ENCODE measurements around the gene SUCLG1. TPM values are rescaled to one million over a fixed set of nuclear protein-coding genes. Genes with fewer than 3 reads are reported as not detected.

SUCLG1 gene
- total RNA-seq, 2 donors from 2014 or later: 33.6 to 41.9 TPM

DNA sequence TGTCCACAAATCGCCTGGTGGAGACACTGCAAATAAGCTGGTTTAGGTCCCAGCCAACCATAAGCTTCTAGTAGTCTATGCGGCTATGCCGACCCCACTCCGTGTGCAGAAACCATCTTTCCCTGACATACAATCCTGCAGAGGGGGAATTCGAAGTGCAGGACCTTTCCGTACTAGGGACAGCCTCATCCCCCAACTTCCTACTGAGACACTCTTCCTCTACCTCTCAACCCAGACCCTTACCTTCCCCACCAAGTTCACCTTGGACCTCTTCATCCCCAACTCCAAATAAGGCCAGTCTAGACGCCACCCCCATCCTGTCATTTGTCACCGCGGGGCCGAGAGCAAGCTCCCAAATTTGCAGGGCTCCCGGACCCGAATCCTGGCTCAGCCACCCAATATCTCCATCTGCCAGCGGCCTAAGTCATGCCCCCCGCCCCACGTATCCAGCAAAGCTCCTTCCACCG is 496 bp downstream of the SUCLG1 start:
- Histone ChIP-seq H3K4me1 (ENCODE audit: control insufficient read depth, insufficient read depth, low read length) (no peaks in the 10 kb centered on the region), H3K27ac (ENCODE audit: low read depth, low read length) (peak overlapping the region; percentile 65), H3K27me3 (ENCODE audit: control insufficient read depth, insufficient read depth, low read length, poor library complexity, severe bottlenecking) (no peaks in the 10 kb centered on the region), H3K9ac (ENCODE audit: extremely low read depth, low read length, poor library complexity, severe bottlenecking) (peak overlapping the region; percentile 67), H3K36me3 (ENCODE audit: control insufficient read depth, insufficient read depth, low read length) (no peaks in the 10 kb centered on the region), H3K9me3 (ENCODE audit: control insufficient read depth, low read length) (peaks cover 18% of the 10 kb centered on the region), H3K4me3 (ENCODE audit: low read length) (peak overlapping the region; percentile 85)
- H3K4me3 Mint-ChIP-seq: peak overlapping the region; percentile 89
- H3K27me3 Mint-ChIP-seq (ENCODE audit: insufficient read depth): no peaks in the 10 kb centered on the region
- 5 to 17% methylated on average over 7 to 16 of the region's 16 CpGs for WGBS, 2 experiments (ENCODE audit: insufficient coverage in 1 of 2, insufficient read length in 1 of 2)
- peak overlapping the region; percentile 97 for H3K27ac Mint-ChIP-seq
- no peaks in the 10 kb centered on the region for H3K9me3 Mint-ChIP-seq
- TF ChIP-seq, protein P1, sequence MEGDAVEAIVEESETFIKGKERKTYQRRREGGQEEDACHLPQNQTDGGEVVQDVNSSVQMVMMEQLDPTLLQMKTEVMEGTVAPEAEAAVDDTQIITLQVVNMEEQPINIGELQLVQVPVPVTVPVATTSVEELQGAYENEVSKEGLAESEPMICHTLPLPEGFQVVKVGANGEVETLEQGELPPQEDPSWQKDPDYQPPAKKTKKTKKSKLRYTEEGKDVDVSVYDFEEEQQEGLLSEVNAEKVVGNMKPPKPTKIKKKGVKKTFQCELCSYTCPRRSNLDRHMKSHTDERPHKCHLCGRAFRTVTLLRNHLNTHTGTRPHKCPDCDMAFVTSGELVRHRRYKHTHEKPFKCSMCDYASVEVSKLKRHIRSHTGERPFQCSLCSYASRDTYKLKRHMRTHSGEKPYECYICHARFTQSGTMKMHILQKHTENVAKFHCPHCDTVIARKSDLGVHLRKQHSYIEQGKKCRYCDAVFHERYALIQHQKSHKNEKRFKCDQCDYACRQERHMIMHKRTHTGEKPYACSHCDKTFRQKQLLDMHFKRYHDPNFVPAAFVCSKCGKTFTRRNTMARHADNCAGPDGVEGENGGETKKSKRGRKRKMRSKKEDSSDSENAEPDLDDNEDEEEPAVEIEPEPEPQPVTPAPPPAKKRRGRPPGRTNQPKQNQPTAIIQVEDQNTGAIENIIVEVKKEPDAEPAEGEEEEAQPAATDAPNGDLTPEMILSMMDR (conservative IDR thresholded peaks at IDR 0.05): no peak
- no peak for DNase-seq
- H3K36me3 Mint-ChIP-seq (ENCODE audit: low read depth): no peaks in the 10 kb centered on the region
- H3K4me1 Mint-ChIP-seq: peaks cover 38% of the 10 kb centered on the region

DNA sequence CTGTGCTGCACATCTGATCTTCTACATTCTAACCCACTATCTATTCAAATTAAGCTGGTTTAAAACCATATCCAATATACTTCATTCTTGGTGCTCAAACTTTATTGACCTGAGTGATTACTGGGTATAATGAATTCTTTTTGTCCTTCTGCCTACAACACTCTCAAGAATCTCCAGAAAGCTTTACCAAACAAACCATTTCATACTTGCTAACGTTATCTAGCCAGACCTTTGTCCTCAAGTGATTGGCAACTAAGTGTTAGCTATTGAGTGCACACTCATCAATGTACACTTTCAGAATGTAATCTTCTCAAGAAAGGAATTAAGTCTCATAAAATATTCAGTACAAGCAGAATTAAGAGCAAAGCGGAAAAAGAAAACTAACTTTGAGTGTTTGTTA is 1.4 kb downstream of the SUCLG1 start:
- Histone ChIP-seq H3K9ac (ENCODE audit: extremely low read depth, low read length, poor library complexity, severe bottlenecking) (no peak overlapping the region), H3K27ac (ENCODE audit: low read depth, low read length) (no peak overlapping the region), H3K27me3 (ENCODE audit: control insufficient read depth, insufficient read depth, low read length, poor library complexity, severe bottlenecking) (no peaks in the 10 kb centered on the region), H3K36me3 (ENCODE audit: control insufficient read depth, insufficient read depth, low read length) (no peaks in the 10 kb centered on the region), H3K4me3 (ENCODE audit: low read length) (peak overlapping the region; percentile 85), H3K4me1 (ENCODE audit: control insufficient read depth, insufficient read depth, low read length) (no peaks in the 10 kb centered on the region), H3K9me3 (ENCODE audit: control insufficient read depth, low read length) (peaks cover 18% of the 10 kb centered on the region)
- Mint-ChIP-seq H3K4me3 (peak overlapping the region; percentile 89), H3K36me3 (ENCODE audit: low read depth) (no peaks in the 10 kb centered on the region), H3K4me1 (peaks cover 34% of the 10 kb centered on the region), H3K9me3 (no peaks in the 10 kb centered on the region), H3K27me3 (ENCODE audit: insufficient read depth) (no peaks in the 10 kb centered on the region), H3K27ac (no peak overlapping the region)
- DNase-seq: no peak
- 90 to 91% methylated on average over 2 of the region's 2 CpGs for WGBS, 2 experiments (ENCODE audit: insufficient coverage in 1 of 2, insufficient read length in 1 of 2)
- TF ChIP-seq, protein P1 (conservative IDR thresholded peaks at IDR 0.05): no peak

DNA sequence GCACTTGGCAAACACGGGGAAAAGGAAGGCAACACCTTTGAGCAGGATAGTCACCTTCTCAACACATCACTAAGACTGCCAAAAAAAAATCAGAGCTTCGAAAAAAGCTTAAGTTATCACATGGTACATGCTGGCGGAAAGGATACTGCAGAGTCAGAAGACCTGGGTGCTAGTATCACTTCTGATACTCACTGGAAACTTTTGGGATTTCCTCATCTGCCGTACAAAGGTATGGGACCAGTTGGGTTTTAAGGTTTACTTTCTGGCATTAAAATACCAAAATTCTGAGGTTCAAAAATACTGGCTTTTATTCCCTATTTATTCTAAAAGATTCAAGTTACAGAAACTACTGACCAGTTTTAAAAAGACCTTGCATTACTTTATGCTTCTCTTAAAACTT is 2.9 kb downstream of the SUCLG1 start:
- Histone ChIP-seq H3K4me1 (ENCODE audit: control insufficient read depth, insufficient read depth, low read length) (no peaks in the 10 kb centered on the region), H3K9me3 (ENCODE audit: control insufficient read depth, low read length) (peaks cover 13% of the 10 kb centered on the region), H3K36me3 (ENCODE audit: control insufficient read depth, insufficient read depth, low read length) (no peaks in the 10 kb centered on the region), H3K9ac (ENCODE audit: extremely low read depth, low read length, poor library complexity, severe bottlenecking) (no peak overlapping the region), H3K27ac (ENCODE audit: low read depth, low read length) (no peak overlapping the region), H3K27me3 (ENCODE audit: control insufficient read depth, insufficient read depth, low read length, poor library complexity, severe bottlenecking) (no peaks in the 10 kb centered on the region), H3K4me3 (ENCODE audit: low read length) (no peak overlapping the region)
- Mint-ChIP-seq H3K27me3 (ENCODE audit: insufficient read depth) (no peaks in the 10 kb centered on the region), H3K4me1 (peaks cover 20% of the 10 kb centered on the region), H3K9me3 (no peaks in the 10 kb centered on the region), H3K27ac (no peak overlapping the region), H3K36me3 (ENCODE audit: low read depth) (no peaks in the 10 kb centered on the region), H3K4me3 (no peak overlapping the region)
- TF ChIP-seq, protein P1 (conservative IDR thresholded peaks at IDR 0.05): no peak
- DNase-seq: no peak
- 67 to 68% methylated on average over 3 to 4 of the region's 4 CpGs for WGBS, 2 experiments (ENCODE audit: insufficient coverage in 1 of 2, insufficient read length in 1 of 2)

All from endodermal cell (in vitro differentiated cells).